HG02763 (cell line): Measurements from ENCODE around the gene LMNA.

Source experiments
- ATAC-seq: cut with Tn5 transposase; IDR thresholded peaks from one replicate; pipeline ENCODE4 v1.9.1; 2021; ENCODE audit warnings: mild to moderate bottlenecking, moderate library complexity; ENCODE audit not compliant: unreplicated experiment

Gene LMNA

GRCh38 chr1:156081917-156082308 is 32.6 kb upstream of the LMNA start:
- ATAC-seq: no peak

DNA sequence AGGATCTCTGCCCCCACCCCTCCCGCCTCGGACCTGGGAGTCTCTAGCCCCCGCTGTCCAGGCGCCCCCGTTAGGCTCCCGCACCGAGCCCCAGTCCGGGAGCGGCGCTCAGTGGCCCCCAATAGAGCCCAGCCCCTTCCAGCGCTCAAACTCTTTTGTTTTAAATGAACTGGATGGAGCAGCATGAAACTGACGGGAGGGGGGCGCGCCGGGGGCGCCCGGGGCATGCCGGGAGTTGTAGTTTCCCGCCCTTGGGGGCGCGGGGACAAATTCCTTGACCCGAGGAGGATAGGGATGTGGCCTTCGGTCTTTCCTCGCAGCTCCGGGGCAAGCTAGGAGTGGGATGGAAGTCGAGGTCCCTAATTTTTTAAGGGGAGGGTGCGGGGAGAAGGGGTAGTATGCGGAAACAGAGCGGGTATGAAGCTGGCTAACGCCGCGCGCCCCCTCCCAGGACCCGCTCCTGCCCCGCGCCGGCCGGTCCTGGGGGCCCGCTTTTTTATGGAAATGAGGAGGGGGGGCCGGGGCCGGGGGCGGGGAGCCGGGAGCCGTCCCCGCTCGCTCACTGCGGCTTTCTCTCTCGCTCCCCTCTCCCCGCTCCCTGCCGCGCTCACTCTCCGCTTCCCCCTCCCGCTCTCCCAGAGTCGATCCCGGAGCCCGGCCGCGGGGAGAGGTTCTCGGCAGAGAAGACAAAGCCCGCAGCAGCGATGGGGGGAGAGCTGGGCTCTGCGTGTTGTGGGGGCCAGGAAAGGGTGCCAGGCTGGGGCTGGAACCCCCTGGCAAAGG is 32.0 kb upstream of the LMNA start, which contains the start of gene MEX3A:
MEX3A (minus strand) TSS at position 157 of the 783 bp plus-strand sequence. CDS start 467 bp downstream, outside the sequence.
- no peak for ATAC-seq

DNA sequence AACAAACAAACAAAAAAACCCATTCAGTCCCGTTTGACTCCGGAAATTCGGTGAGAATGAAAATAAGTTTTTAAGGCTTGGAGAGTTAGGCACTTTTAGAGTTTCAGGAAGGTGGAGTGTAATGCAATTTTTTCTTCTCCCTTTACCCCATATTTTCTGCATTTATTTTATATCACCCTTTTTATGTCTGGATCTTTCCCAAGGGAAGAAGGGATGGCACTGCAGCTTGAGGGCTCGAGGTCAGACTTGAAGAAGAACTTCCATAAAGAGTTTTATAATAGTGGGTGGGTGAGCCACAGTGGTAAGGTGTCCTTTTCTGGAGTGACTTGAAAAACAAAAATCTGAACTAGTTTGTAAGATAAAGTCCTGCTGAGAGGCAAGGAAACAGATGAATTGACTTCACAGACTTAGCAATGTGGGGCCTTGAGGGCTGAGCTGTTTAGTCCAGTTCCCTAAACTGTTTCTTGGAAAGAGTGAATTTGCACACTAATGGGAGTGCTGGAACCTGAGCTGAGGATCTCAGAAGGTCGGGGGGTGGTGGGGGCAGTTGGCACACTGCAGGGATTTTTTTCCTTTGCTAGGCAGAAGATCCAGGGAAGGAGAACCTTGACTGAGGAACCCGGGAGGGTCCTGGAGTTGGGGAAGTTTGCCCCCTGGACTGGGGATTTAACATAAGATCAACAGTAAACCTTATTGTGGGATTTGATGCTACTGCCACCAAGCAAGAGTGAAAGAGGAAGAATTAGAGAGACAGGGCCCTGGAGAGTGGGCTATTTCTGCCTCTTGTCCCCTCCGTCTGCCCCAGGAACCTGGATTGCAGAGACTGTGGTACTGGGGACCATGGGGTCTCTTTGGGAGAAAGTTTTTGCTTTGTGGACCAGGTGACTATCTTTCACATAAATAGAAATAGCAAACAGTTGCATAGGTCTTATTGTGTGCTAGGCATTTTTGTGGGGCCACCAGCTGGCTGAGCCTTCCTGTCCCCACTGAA is 30.4 kb upstream of the LMNA start:
- ATAC-seq: no peak

GRCh38 chr1:156086256-156086662 is 28.3 kb upstream of the LMNA start:
- ATAC-seq: no peak

DNA sequence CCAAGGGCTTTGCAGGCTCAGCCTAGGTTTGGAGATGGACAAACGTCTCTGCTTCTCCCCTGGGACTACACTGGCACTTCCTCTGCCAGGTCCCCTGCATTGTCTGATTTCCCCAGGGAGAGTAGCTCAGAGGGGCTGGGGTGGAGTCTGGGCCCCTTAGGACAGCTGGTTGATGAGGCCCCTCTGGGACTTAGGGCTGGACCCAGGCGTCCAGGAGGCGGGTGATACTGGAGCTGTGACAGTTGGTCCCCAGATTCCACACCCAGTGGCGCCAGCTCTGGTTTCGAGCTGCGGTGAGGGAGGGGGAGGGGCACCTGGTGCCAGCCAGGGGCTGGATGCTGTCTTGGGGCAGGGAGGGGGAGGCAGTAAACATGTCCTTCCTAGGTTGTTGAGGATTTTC is 24.8 kb upstream of the LMNA start:
- no peak for ATAC-seq

GRCh38 chr1:156090138-156090839 is 24.2 kb upstream of the LMNA start:
- no peak for ATAC-seq

DNA sequence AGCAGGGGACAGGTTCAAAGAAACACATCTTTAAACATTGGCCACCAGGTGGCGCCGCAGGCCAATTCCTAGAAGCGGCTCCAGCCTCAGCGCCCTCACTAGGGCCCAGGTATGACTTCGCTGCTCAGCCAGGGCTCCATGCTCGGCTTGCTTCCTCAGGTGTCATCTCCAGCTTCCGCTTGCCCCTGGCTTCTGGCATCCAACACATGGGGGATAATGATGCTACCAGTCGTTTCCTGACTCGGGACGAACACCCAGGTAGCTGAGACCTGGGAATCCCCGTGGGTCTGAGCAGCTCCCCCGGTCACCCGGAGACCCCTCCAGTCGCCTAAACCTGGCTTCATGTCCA is 23.7 kb upstream of the LMNA start:
- ATAC-seq: peak; percentile 56

- ATAC-seq: no peak
These were observed 22.9 kb upstream of the LMNA start for GRCh38 chr1:156091610-156092009.

GRCh38 chr1:156095906-156096508 is 18.5 kb upstream of the LMNA start:
- ATAC-seq: no peak

DNA sequence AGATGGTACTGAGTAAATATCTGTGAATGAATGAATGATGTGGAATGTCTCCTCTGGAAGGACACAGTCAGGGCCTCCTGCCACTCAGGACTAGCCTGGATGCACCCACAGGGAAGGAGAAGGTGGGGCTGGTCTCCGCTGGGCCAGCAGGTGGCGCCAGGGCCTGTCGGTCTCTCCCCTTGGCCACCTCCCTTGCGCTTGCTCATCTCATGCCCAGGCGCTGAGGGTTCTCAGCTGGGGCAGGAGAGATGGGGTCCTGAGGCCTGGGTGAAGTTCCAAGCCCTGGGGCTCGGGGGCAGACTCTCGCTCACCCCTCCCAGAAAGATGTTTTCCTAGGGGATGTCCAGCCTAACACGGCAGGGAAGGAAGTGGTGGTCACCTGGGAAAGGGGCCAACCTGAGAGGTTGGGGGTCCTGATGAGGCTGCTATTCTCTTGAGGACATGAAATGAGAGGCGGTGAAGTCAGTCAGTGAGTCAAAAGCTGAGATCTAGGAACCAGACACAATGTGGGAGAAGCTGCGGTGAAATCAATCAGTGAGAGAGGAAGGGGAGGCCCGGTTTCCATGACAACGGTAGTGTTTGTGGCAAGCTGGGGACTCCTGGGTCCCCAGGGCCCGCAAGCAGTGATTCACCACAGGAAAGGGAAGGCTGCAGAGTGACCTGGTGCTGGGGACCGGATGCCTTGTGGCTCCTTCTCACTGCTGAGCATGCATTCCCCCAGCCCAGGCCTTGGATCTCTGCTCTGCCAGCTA is 17.7 kb upstream of the LMNA start:
- ATAC-seq: peak; percentile 59

GRCh38 chr1:156097499-156098178 is 16.9 kb upstream of the LMNA start:
- no peak for ATAC-seq

DNA sequence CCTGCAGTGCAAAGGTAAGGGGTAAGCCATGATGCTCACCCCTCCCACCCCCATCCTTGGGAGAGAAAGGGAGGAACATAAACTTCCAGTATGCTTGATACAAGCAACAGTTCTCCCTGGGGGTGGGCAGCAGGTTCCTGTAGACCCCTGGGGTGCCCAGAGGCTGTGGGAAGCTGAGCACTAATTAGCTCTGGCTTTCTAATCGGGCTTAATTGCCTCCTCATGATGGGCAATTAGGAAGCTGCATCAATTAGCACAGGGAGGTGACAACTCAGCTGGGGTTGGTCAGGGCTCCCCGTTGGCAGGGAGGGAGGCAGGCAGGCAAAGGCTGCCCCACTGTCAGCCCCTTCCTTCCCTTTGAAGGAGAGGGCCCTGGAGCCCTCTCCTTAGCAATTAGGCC is 15.7 kb upstream of the LMNA start:
- ATAC-seq: no peak

- no peak for ATAC-seq
These were observed 15.2 kb upstream of the LMNA start for GRCh38 chr1:156099282-156099681.

DNA sequence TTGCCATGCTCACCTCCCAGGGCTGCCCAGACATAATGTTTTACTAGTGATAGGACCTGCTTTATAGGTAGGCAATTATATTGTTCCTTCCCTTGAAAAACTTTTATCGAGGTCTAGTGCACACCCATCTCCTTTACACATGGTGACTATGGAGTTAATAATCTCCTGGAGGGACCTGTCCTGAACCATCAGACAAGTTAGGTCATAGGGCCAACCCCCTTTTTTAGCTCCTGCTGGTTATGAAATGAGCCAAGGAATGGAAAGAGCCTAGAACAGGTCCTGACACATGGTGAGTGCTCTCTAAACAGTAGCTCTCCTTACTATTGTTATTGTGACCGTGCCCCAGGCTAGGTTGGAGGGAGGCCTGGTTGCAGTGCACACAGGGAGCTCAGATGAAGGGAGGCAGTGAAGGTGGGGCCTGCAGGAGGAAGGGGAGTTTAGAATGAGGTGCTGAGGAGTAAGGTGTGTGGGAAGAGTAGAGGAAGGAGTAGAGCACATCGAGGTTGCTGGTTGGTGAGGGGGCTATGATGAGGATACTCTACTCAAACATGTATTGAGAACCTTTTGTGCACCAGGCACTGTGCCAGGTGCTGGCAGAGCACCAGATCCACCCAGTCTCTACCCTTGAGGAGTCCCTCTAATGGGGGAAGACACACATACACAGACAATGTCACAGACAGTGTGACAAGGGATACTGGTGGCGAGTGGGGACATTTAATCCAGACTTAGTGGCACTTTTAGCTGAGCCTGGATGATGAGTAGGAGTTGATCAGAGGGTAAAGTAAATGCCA is 14.1 kb upstream of the LMNA start:
- no peak for ATAC-seq

DNA sequence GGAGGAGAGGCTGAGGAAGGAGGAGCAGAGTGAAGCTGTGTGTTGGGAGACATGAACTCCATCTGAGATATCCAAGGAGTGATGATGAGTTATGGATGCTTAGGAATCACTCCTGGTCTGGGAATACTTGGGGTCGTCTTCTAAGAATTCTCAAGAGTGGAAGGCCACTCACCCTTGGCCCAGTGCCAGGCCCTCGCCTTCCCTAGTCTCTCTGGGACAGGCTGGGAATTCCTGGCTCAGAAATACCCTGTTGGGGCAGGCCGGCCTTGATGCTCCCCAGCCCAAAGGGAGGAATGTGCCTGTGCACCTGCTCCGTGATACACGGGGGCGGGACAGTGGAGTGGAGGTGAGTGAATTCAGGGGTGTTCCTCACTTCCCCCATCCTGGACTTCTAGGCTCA is 12.6 kb upstream of the LMNA start:
- no peak for ATAC-seq

GRCh38 chr1:156102633-156103511 is 11.6 kb upstream of the LMNA start:
- ATAC-seq: no peak

DNA sequence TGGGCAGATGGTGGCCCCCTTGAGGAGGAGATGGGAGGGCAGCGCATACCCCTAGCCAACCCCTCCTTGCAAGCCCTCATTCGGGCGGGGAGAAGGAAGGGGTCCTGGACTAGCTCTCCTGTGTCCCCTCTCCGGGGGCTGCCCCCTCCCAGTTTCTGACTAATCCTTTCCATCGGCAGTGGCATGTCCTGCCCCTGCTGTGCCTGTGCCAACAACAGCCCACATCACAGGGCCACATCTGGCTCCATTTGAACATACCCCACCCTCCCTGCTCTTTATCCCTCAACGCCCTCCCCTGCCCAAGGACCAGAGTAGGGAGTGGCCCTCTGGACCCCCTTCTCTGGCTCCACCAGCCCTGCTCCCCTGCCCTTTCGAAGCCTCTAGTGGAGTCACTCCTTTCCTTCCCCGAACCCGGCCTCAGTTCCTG is 11.0 kb upstream of the LMNA start:
- ATAC-seq: no peak
